Endothelial cell of umbilical vein (primary cell): Measurements from ENCODE around the gene SGSH. TPM values are rescaled to one million over a fixed set of nuclear protein-coding genes. Genes with fewer than 3 reads are reported as not detected.

ENCODE experiments used
- BruUV-seq: library from RNA; stranded (reverse); fragments of 400-500 nt; replicated peaks from 2 replicates; lab custom pipeline; 2021; lab: Mats Ljungman, UMichigan
- CTCF ChIA-PET: fragments of 300-600, 350-600 bp; sonication (Branson Sonifier 250); formaldehyde crosslinking; loops from one replicate; lab custom pipeline; 2021; ENCODE audit warnings: antibody characterized with exemption, inconsistent platforms; lab: Charles Lee
- POLR2A ChIA-PET: fragments of 300-600, 350-600 bp; sonication (Branson Sonifier 250); formaldehyde crosslinking; loops from one replicate; lab custom pipeline; 2021; ENCODE audit warnings: antibody characterized with exemption, inconsistent platforms; lab: Charles Lee
- DNase-seq: peaks from one replicate; pipeline ENCODE4 v3.0.0-alpha.2; 2011; ENCODE audit warnings: low read depth, low spot score
- FAIRE-seq: peaks from 2 replicates; lab custom pipeline; 2011; peaks lifted over from hg19 to GRCh38; lab: Jason Lieb, UNC
- H2AFZ ChIP-seq: 2 replicates; pipeline ENCODE4 v1.6.0; 2012; ENCODE audit warnings: low read depth, low read length, control low read depth, inconsistent platforms
- H3K27ac ChIP-seq: 2 replicates; pipeline ENCODE4 v1.5.1; 2011; ENCODE audit warnings: low read depth, mild to moderate bottlenecking, control low read depth, low read length, moderate library complexity; ENCODE audit not compliant: insufficient read depth
- H3K27me3 ChIP-seq, 2 experiments: 2 replicates each; pipeline versions ENCODE4 v1.6.0 to v1.6.1; 2011; ENCODE audit warnings: low read length in 2 of 2, mixed read lengths in 1 of 2; ENCODE audit not compliant: control insufficient read depth in 2 of 2, insufficient read depth in 2 of 2
- H3K36me3 ChIP-seq, 2 experiments: 2 replicates in 1 of 2; 3 replicates in 1 of 2; pipeline ENCODE4 v1.5.1; 2011; ENCODE audit warnings: low read length in 2 of 2, mild to moderate bottlenecking in 1 of 2, moderate library complexity in 1 of 2; ENCODE audit not compliant: control insufficient read depth in 2 of 2, insufficient read depth in 2 of 2; ENCODE audit errors: extremely low read depth in 1 of 2
- H3K4me1 ChIP-seq: 3 replicates; pipeline ENCODE4 v1.5.1; 2011; ENCODE audit warnings: mild to moderate bottlenecking, low read length; ENCODE audit not compliant: control insufficient read depth, insufficient read depth; ENCODE audit errors: extremely low read depth
- H3K4me2 ChIP-seq: 2 replicates; pipeline ENCODE4 v1.6.1; 2011; ENCODE audit warnings: low read length, control low read depth, mixed read lengths; ENCODE audit not compliant: insufficient read depth
- H3K4me3 ChIP-seq, 3 experiments: fragments of 200-600 bp in 1 of 3; sonication (generic), shearing (Covaris generic) in 1 of 3; replicated peaks in 1 of 3; 2 replicates each; pipeline ENCODE4 v1.5.1; 2011 to 2016; ENCODE audit warnings: control low read depth in 3 of 3, low read length in 3 of 3, mild to moderate bottlenecking in 2 of 3, inconsistent platforms in 1 of 3, low read depth in 1 of 3, moderate library complexity in 1 of 3; ENCODE audit not compliant: insufficient read depth in 1 of 3
- H3K79me2 ChIP-seq: 2 replicates; pipeline ENCODE4 v1.6.0; 2012; ENCODE audit warnings: low read length, inconsistent platforms; ENCODE audit not compliant: control insufficient read depth, insufficient read depth
- H3K9ac ChIP-seq: replicated peaks from 2 replicates; pipeline ENCODE3; 2011; ENCODE audit warnings: low read length, control low read depth; ENCODE audit not compliant: insufficient read depth; ENCODE audit errors: extremely low read depth
- H3K9me1 ChIP-seq: replicated peaks from 3 replicates; pipeline ENCODE4 v1.6.0; 2011; ENCODE audit warnings: mild to moderate bottlenecking, low read length; ENCODE audit not compliant: control insufficient read depth, insufficient read depth; ENCODE audit errors: extremely low read depth
- H3K9me3 ChIP-seq: replicated peaks from 2 replicates; pipeline ENCODE4 v1.5.1; 2012; ENCODE audit warnings: low read length, inconsistent platforms; ENCODE audit not compliant: control insufficient read depth, insufficient read depth
- H4K20me1 ChIP-seq: replicated peaks from 2 replicates; pipeline ENCODE3; 2011; ENCODE audit warnings: mild to moderate bottlenecking, low read length; ENCODE audit not compliant: control insufficient read depth, insufficient read depth; ENCODE audit errors: extremely low read depth
- EZH2 ChIP-seq: IDR thresholded peaks from 2 replicates; pipeline ENCODE4 v1.6.1; 2012; ENCODE audit warnings: borderline replicate concordance, low read depth, mild to moderate bottlenecking, moderate library complexity, low read length, inconsistent platforms; ENCODE audit not compliant: severe bottlenecking
- FOS ChIP-seq: IDR thresholded peaks from 2 replicates; pipeline ENCODE4 v1.6.1; 2011; ENCODE audit warnings: mild to moderate bottlenecking, low read length, moderate library complexity, borderline replicate concordance; ENCODE audit not compliant: insufficient read depth
- GATA2 ChIP-seq: IDR thresholded peaks from 2 replicates; pipeline ENCODE4 v1.7.0; 2011; ENCODE audit warnings: low read depth, mild to moderate bottlenecking, moderate library complexity, mixed read lengths, low read length; ENCODE audit not compliant: insufficient read length, insufficient read depth
- JUN ChIP-seq: IDR thresholded peaks from 2 replicates; pipeline ENCODE4 v1.6.1; 2011; ENCODE audit warnings: borderline replicate concordance, low read depth; ENCODE audit not compliant: insufficient read length, insufficient read depth
- MYC ChIP-seq: IDR thresholded peaks from one replicate; pipeline ENCODE4 v1.6.1; 2011; ENCODE audit warnings: mild to moderate bottlenecking, low read depth, low read length
- POLR2A ChIP-seq: IDR thresholded peaks from 2 replicates; pipeline ENCODE4 v1.6.1; 2012; ENCODE audit warnings: low read depth, mild to moderate bottlenecking, control low read depth, low read length
- POLR2AphosphoS5 ChIP-seq: IDR thresholded peaks from 2 replicates; pipeline ENCODE4 v1.6.1; 2012; ENCODE audit warnings: low read depth, mild to moderate bottlenecking, control low read depth, low read length, moderate library complexity; ENCODE audit not compliant: insufficient read depth
- dilution Hi-C: fragments of 300-500 bp; cut with MboI; formaldehyde crosslinking; loops from one replicate; pipeline ENCODE4 v1.15.0; 2019; ENCODE audit warnings: low sequenced_read_pairs; ENCODE audit not compliant: extremely low pct_ligation_motif_present
- intact Hi-C: fragments of 100-400 bp; cut with micrococcal nuclease; formaldehyde crosslinking; loops from one replicate; pipeline ENCODE4 v1.10.0; 2022
- polyA plus RNA-seq, 4 experiments: library from polyadenylated mRNA; depleted of rRNA in 3 of 4; stranded (reverse) in 3 of 4; unstranded in 1 of 4; fragments of >200 nt; gene quantifications; 2 replicates each; pipeline versions ENCODE4 v1.2.1 to v1.2.3, GENCODE V29; 2011 to 2012; ENCODE audit warnings: missing spikeins in 1 of 4
- total RNA-seq: library from RNA; stranded (reverse); gene quantifications from 2 replicates; pipeline ENCODE4 v1.2.3, GENCODE V29; 2021
- TF ChIP-seq, protein P1 (sequence below), 2 donors: IDR thresholded peaks; 1 replicate in 1 of 2; 2 replicates in 1 of 2; pipeline ENCODE4 v1.5.1; 2011; ENCODE audit warnings: low read length in 2 of 2, mild to moderate bottlenecking in 2 of 2, moderate library complexity in 2 of 2, control low read depth in 1 of 2, inconsistent platforms in 1 of 2, low read depth in 1 of 2; ENCODE audit not compliant: insufficient read depth in 1 of 2; ENCODE audit errors: extremely low read depth in 1 of 2
- TF ChIP-seq, protein P2 (sequence below): IDR thresholded peaks from 2 replicates; pipeline ENCODE4 v1.6.1; 2011; ENCODE audit not compliant: insufficient read depth, insufficient read length

SGSH gene
- total and polyA plus RNA-seq, 2 donors (not counting 3 experiments of a cell fraction or from before 2014, with no cell fraction given) = 81.4 to 217 TPM

DNA sequence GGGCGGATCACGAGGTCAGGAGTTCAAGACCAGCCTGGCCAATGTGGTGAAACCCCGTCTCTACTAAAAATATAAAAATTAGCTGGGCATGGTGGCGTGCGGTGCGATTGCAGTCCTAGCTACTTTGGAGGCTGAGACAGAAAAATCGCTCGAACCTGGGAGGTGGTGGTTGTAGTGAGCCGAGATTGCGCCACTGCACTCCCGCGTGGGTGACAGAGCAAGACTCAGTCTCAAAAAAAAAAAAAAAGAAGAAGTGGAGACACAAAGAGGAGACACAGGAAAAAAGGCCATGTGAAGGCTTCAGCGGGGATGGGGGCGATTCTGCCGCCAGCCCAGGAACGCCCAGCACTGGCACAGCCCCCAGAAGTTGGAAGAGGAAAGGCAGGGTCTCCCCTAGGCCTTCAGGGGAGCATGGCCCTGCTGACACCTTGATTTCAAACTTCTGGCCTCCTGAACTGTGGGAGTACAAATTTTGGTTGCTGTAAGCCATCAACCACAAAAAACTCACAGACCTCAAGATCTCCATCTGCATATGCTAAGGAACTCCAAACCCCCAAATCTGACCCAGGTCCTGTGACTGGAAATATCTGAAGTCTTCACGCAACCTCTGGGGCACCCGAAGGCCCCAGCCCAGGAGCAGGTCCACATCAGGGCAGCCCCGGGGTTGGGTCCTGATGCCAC lies 7.0 kb downstream of the SGSH start:
- TF ChIP-seq POLR2A (no peak), EZH2 (no peak), GATA2 (no peak), FOS (no peak), POLR2AphosphoS5 (no peak), MYC (no peak), JUN (no peak)
- TF ChIP-seq, protein P1, sequence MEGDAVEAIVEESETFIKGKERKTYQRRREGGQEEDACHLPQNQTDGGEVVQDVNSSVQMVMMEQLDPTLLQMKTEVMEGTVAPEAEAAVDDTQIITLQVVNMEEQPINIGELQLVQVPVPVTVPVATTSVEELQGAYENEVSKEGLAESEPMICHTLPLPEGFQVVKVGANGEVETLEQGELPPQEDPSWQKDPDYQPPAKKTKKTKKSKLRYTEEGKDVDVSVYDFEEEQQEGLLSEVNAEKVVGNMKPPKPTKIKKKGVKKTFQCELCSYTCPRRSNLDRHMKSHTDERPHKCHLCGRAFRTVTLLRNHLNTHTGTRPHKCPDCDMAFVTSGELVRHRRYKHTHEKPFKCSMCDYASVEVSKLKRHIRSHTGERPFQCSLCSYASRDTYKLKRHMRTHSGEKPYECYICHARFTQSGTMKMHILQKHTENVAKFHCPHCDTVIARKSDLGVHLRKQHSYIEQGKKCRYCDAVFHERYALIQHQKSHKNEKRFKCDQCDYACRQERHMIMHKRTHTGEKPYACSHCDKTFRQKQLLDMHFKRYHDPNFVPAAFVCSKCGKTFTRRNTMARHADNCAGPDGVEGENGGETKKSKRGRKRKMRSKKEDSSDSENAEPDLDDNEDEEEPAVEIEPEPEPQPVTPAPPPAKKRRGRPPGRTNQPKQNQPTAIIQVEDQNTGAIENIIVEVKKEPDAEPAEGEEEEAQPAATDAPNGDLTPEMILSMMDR (IDR thresholded peaks at IDR 0.05; ENCODE audit: extremely low read depth in 1 of 2, insufficient read depth in 1 of 2, low read depth in 1 of 2, low read length in 2 of 2) = no peak
- TF ChIP-seq, protein P2, sequence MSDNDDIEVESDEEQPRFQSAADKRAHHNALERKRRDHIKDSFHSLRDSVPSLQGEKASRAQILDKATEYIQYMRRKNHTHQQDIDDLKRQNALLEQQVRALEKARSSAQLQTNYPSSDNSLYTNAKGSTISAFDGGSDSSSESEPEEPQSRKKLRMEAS = no peak
- Histone ChIP-seq H3K4me2 (no peak overlapping the region), H3K4me3 (no peak overlapping the region), H4K20me1 (no peaks in the 10 kb centered on the region), H2AFZ (no peak overlapping the region), H3K27me3 (no peaks in the 10 kb centered on the region), H3K79me2 (peaks cover 3% of the 10 kb centered on the region), H3K36me3 (peaks cover 11 to 52% of the 10 kb centered on the region in 2 experiments), H3K4me1 (no peaks in the 10 kb centered on the region), H3K9ac (no peak overlapping the region), H3K27ac (no peak overlapping the region), H3K9me3 (no peaks in the 10 kb centered on the region), H3K9me1 (no peaks in the 10 kb centered on the region)
- intact Hi-C loops = no loop called here
- FAIRE-seq (no peak), DNase-seq (no peak)
- ChIA-PET POLR2A (no interaction called here), CTCF (interaction anchor here (2.8 kb wide), 1 partner anchor 18 kb away, joined by 10 read pairs; no protein-coding TSS in a partner anchor)
- dilution Hi-C loops = no loop called here
- no TSS peak for BruUV-seq
